HG03457 (cell line): ENCODE data around the gene ATP6V1A.
"Not testable (repeated sequence)": the region's sequence is repeated elsewhere in the genome, so short reads cannot be mapped to it uniquely, and the experiment has no call there.

Experiments
- ATAC-seq: cut with Tn5 transposase; IDR thresholded peaks from one replicate; pipeline ENCODE4 v1.9.1; 2021; ENCODE audit warnings: moderate number of reproducible peaks; ENCODE audit not compliant: unreplicated experiment

The ATP6V1A gene

GRCh38 chr3:113812854-113813253 lies 66.0 kb downstream of the ATP6V1A start:
- ATAC-seq, result no peak

GRCh38 chr3:113819866-113820265 lies 73.0 kb downstream of the ATP6V1A start:
- ATAC-seq, result no peak

DNA sequence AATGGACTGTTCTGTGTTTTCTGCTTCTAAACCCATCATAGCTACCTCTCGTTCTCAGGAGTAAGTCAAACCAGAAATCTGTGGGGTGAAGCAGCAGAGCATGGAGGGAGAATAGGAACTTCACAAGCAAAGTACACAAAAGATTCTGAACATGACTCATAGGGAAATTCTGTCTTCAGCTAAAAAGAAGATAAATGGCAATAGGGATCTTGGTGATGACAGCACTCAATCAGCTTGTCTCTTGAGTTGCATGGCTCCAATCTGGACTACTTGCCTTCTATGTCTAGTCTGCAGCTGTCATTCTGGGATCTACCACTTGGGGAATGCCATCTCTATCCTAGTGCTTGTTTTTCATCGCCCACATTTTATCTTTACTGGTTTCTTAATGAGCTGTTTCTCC lies 78.3 kb downstream of the ATP6V1A start:
- ATAC-seq, result peak; percentile 61

GRCh38 chr3:113828600-113828999 lies 81.8 kb downstream of the ATP6V1A start:
- ATAC-seq, result no peak

DNA sequence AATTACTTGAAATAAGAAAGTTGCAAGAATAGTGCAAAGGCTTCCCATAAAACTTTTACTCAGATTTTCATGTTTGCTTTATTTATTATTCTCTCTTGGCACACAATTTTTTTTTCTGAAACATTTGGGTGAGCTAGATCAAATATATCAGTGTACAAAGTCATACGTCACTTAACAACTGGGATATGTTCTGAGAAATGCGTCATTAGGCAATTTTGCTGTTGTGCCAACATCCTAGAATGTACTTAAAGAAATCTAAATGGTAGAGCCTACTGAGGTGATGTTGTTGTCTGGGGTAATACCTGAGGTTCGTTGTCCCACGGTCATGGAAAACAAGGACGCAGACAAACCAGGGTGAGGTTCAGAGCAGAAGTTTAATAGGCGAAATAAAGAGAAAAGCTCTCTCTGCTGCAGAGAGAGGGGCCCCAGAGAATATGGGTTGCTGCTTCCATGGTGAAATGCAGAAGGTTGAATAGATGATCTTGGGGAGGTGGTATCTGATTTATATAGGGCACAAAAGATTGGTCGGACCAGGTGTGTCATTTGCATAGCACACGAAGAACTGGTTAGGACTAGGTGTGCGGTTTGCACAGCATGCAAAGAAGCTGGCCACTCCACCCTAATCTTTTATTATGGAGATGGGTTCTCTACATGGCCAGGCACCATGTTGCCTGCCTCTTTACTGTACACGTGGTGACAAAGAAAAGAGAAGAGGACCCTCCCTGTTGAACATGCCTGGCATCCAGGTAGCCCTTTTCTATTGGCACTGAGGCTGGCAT lies 82.9 kb downstream of the ATP6V1A start:
- no peak for ATAC-seq

GRCh38 chr3:113831103-113831355 lies 84.2 kb downstream of the ATP6V1A start:
- ATAC-seq, result no peak

DNA sequence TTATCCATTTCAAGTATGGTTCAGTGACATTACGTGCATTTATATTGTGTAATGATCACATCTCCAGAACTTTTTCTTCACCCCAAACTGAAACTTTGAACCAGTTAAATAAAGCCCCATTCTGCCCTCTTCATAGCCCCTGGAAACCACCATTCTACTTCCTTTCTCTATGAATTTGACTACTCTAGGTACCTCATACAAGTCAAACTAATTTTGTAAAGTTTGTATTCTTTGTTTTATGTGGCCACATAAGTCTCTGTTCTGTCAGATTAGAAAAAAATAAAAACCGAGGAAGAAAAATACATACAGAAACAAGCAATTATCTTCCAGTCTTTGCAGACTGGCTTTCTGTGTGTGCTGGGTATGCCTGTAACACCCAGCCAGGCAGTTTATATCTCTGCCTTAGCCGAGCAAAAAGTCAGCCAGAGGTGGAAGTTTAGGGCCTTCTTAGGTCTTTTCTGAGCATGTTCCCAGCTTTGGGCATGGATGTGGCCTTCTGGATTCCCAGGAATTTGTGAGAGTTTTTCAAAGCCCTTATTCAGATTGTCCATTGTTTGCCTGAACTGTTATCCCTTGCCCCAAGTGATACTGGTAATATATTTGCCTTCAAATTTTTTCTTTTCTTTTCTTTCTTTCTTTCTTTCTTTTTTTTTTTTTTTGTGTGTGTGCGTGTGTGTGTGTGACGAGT lies 85.8 kb downstream of the ATP6V1A start:
- ATAC-seq, result no peak

GRCh38 chr3:113834983-113835382 lies 88.1 kb downstream of the ATP6V1A start:
- no peak for ATAC-seq

GRCh38 chr3:113838631-113839209 lies 91.9 kb downstream of the ATP6V1A start, which contains the start of gene GRAMD1C:
GRAMD1C (plus strand) TSS chr3:113838788; CDS start chr3:113838910, 122 bp downstream.
- ATAC-seq, result peak; percentile 85

- ATAC-seq, result no peak
Measured at GRCh38 chr3:113839551-113839950, 92.7 kb downstream of the ATP6V1A start.

GRCh38 chr3:113844622-113845222 lies 97.9 kb downstream of the ATP6V1A start:
- ATAC-seq, result no peak

GRCh38 chr3:113847247-113847646 lies 100.4 kb downstream of the ATP6V1A start:
- no peak for ATAC-seq

DNA sequence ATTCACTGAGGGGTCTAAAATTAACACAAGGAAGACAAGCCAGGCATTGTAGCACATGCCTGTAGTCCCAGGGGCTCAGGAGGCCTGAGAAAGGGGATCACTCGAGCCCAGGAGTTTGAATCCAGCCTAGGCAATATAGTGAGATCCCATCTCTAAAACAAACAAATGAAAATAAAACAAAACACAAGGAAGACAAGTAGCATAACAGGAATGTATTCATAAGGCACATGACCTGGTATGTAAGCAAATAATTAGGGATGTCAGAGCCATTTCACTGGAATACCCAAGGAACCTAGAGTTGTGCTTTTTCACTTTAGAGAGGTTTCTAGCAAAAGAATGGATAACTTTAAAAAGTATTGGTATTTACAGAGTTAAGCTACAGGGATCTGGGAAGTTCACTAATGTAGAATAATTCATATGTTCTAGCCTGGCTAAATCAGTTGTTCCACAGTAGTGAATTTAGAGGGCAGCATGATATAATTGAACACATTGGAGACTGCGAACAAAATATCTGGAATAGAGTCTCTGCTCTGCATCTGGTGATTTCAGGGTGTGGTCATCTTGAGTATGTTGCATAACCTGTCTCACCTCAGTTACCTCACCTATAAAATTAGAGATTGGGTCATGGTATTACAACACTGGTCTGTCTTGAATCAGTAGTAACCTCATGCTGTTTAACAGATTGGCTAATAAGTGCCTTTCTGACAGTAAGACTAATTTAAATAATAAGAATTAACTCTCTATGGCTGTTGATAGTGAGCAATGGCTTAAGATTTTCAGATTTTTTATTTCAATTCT lies 101.0 kb downstream of the ATP6V1A start:
- no peak for ATAC-seq

DNA sequence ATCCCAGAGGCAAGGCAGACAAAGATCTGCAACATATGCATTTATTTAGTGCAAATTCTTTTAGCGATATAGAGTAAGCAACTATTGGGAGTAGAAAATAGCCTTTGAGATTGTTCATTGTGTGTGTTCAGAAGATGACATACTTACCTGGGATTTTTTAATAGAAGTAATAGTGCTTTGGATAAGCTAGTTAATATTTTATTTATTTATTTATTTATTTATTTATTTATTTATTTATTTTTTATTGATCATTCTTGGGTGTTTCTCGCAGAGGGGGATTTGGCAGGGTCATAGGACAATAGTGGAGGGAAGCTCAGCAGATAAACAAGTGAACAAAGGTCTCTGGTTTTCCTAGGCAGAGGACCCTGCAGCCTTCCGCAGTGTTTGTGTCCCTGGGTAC lies 102.2 kb downstream of the ATP6V1A start:
- ATAC-seq, result not testable (repeated sequence)

GRCh38 chr3:113849841-113850240 lies 103.0 kb downstream of the ATP6V1A start:
- not testable (repeated sequence) for ATAC-seq

- not testable (repeated sequence) for ATAC-seq
Measured at GRCh38 chr3:113850391-113850790, 103.6 kb downstream of the ATP6V1A start.

DNA sequence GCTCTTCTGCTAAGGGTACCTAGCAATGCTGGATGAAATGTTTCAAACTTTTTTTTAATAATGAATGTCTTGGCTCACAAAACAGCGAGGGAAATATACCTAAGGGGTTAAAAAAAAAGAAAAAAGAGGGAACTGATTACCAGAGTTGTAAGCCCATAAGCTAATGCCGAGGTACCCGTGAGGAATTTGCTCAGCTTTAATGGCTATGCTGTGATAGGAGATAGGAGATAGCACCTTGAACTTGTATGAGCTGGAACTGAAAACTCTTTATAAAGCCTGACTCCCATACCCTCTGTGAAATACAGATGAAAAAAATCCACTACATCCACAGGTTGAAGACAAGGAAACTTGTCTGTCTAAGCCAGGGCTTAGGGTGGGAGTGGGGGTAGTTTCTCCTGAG lies 105.7 kb downstream of the ATP6V1A start:
- no peak for ATAC-seq
